Central memory CD8-positive, alpha-beta T cell (primary cell): ENCODE data around the gene RXRB.
"Not testable (repeated sequence)": the region's sequence is repeated elsewhere in the genome, so short reads cannot be mapped to it uniquely, and the experiment has no call there.

ENCODE experiments used
- ATAC-seq: fragments of 150-1000 bp; cut with Tn5 transposase; replicated peaks from 2 replicates; pipeline ENCODE4 v1.10.0; 2022; ENCODE audit warnings: mild to moderate bottlenecking, moderate FRiP score, moderate number of reproducible peaks; ENCODE audit not compliant: poor library complexity, severe bottlenecking; ENCODE audit errors: extremely low read depth
- DNase-seq, 2 donors: peaks; one replicate each; pipeline ENCODE4 v3.0.0; 2021; ENCODE audit warnings: low spot score in 2 of 2
- H3K27ac Mint-ChIP-seq: one replicate; pipeline ENCODE4 v1.8.0; 2022; ENCODE audit warnings: low read depth, mild to moderate bottlenecking, moderate library complexity, mixed read lengths
- H3K27me3 Mint-ChIP-seq: one replicate; pipeline ENCODE4 v1.8.0; 2022; ENCODE audit warnings: mixed read lengths
- H3K36me3 Mint-ChIP-seq: one replicate; pipeline ENCODE4 v1.8.0; 2022; ENCODE audit warnings: mild to moderate bottlenecking, moderate library complexity, mixed read lengths; ENCODE audit not compliant: insufficient read depth
- H3K4me1 Mint-ChIP-seq: one replicate; pipeline ENCODE4 v1.8.0; 2022; ENCODE audit warnings: mixed read lengths
- H3K4me3 Mint-ChIP-seq: one replicate; pipeline ENCODE4 v1.8.0; 2022; ENCODE audit warnings: mild to moderate bottlenecking, moderate library complexity, mixed read lengths
- H3K9me3 Mint-ChIP-seq: one replicate; pipeline ENCODE4 v1.8.0; 2022; ENCODE audit warnings: mixed read lengths

RXRB gene

DNA sequence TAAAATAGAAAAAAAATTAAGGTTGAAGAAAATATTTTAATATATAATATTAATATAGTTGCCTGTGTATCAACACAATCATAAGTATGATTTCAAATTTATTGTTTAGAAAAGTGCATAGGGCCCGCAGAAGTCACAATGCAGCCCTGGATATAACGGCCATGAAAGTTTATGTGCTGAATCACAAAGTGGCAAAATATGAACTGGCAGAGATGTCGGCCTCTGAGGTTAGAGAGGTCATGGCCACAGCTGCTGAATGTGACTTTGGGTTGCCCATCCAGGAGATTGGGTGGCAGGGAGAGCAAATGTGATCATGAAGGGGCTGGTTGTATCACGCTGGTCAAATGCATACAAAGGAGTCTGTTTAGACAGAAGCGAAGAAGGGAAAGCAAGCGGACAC is 43.9 kb downstream of the RXRB start:
- peaks cover 4% of the 10 kb centered on the region for H3K36me3 Mint-ChIP-seq
- H3K27me3 Mint-ChIP-seq, result peaks cover 30% of the 10 kb centered on the region
- H3K4me1 Mint-ChIP-seq, result peaks cover 7% of the 10 kb centered on the region
- DNase-seq, result no peak
- H3K9me3 Mint-ChIP-seq, result peaks cover 9% of the 10 kb centered on the region
- no peak overlapping the region for H3K27ac Mint-ChIP-seq
- H3K4me3 Mint-ChIP-seq, result no peak overlapping the region
- ATAC-seq, result no peak

DNA sequence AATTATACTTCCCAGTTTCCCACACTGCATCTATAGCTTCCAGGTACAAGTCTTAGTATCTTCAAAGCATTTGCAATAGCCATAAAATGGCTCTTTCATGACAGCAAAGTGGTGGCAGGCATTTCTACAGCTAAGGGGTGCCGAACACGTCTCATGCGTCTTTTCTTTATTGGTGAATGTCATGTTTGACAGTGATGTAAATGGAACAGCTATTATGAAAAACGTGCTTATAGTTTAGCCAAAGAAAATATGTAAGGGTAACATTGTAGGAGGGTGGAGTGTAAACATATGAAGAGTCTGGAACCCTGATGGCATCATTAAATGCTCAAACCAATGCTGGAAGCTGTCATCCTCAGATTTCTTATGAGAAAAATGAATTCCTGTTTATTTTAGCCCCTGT is 46.1 kb downstream of the RXRB start:
- Mint-ChIP-seq H3K27me3 (peaks cover 43% of the 10 kb centered on the region), H3K4me3 (no peak overlapping the region), H3K9me3 (peaks cover 9% of the 10 kb centered on the region), H3K4me1 (no peaks in the 10 kb centered on the region), H3K27ac (no peak overlapping the region), H3K36me3 (no peaks in the 10 kb centered on the region)
- ATAC-seq (no peak), DNase-seq (no peak)

GRCh38 chr6:33151050-33151449 is 49.4 kb downstream of the RXRB start:
- Mint-ChIP-seq H3K36me3 (no peaks in the 10 kb centered on the region), H3K9me3 (peaks cover 9% of the 10 kb centered on the region), H3K27ac (no peak overlapping the region), H3K4me1 (no peaks in the 10 kb centered on the region), H3K27me3 (peaks cover 42% of the 10 kb centered on the region), H3K4me3 (no peak overlapping the region)
- ATAC-seq, result no peak
- DNase-seq, result no peak

DNA sequence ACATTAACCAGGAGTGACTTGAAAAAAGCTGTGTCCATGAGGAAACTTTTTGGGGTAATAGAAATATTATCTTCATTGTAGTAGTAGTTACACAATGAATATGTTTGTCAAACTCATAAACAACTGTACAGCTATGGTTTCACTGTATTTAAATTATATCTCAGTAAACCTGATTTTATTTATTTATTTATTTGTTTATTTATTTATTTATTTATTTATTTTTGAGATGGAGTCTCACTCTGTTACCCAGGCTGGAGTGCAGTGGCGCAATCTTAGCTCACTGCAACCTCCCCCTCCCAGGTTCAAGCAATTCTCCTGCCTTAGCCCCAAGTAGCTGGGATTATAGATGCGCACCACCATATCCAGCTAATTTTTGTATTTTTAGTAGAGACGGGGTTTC is 49.9 kb downstream of the RXRB start:
- not testable (repeated sequence) for H3K36me3 Mint-ChIP-seq, DNase-seq, H3K27ac Mint-ChIP-seq, ATAC-seq, H3K9me3 Mint-ChIP-seq, H3K4me1 Mint-ChIP-seq, H3K4me3 Mint-ChIP-seq
- H3K27me3 Mint-ChIP-seq, result peaks cover 42% of the 10 kb centered on the region

DNA sequence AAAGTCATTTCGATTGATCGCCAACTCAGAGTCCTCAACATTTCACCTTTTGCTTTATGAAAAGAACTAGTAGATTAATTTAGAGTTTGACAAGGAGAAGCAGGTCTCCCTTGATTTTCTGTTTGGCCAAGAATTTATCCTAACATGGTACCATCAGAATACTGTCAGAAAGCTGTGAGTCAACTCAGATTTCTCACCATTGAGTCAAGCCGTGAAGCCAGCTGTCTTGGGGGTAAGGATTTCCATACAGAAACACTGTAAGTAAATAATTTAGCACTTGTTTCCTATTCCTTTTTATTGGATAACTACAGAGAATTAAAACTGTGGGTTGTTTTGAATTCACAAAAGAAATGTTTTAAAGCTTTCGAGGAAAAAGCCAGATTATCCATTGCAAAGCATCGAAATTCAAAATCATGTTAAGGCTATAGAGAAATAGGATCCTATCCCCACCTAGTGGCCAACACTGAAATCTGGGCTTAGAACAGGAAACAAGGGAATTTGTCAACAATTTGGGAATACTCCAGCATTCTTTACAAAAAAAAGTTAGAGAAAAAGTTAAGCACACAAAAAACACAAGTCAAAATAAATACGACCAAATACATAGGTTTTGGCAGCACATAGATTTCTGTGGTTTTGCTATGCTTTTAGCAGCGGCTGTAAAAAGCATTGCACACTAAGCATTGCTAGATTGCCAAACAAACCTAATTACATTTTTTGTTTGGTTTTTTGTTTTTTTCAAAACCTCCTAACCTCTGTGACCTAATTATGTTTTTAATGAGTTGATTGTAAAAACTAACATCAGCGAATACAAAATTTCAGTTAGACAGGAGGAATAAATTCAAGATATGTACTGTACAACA is 52.4 kb downstream of the RXRB start:
- no peak for DNase-seq
- Mint-ChIP-seq H3K9me3 (peaks cover 9% of the 10 kb centered on the region), H3K27ac (no peak overlapping the region), H3K4me1 (peaks cover 5% of the 10 kb centered on the region), H3K27me3 (peaks cover 28% of the 10 kb centered on the region), H3K36me3 (no peaks in the 10 kb centered on the region), H3K4me3 (no peak overlapping the region)
- no peak for ATAC-seq

DNA sequence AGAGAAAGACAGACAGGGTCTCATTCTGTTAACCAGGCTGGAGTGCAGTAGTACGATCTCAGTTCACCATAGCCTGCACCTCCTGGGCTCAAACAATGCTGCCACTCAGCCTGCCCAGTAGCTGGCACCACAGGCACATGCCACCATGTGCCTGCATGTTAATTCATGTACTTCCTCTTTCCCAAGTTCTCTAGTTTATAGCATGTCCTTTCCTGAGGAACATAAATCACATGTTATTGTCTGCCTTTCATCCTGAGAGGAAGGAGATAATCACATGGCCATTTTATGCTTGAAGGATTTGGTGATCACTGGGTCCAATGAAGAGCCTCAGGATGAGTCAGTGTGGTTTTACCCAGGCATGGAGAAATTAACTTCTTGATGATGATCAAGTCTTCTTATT is 56.1 kb downstream of the RXRB start:
- Mint-ChIP-seq H3K27ac (no peak overlapping the region), H3K36me3 (no peaks in the 10 kb centered on the region), H3K27me3 (peaks cover 40% of the 10 kb centered on the region), H3K4me3 (no peak overlapping the region), H3K4me1 (peaks cover 5% of the 10 kb centered on the region), H3K9me3 (no peaks in the 10 kb centered on the region)
- ATAC-seq (no peak), DNase-seq (no peak)
